ENCODE data around the gene PPIF.

- TF ChIP-seq POLR2A (IDR thresholded peaks at IDR 0.05; ENCODE audit: low read length) (no peak), GATA1 (IDR thresholded peaks at IDR 0.05; ENCODE audit: low read depth, low read length) (no peak)
These were observed 50.5 kb downstream of the PPIF start for GRCh38 chr10:79397575-79398303.

Measured in erythroblast (primary cell).